Muscle of arm (tissue), 12 donors: ENCODE data around the gene SPSB1. TPM values are rescaled to one million over a fixed set of nuclear protein-coding genes. Genes with fewer than 3 reads are reported as not detected.
"Not testable (repeated sequence)": the region's sequence is repeated elsewhere in the genome, so short reads cannot be mapped to it uniquely, and the experiment has no call there.

Experiments used
- DNase-seq: peaks from one replicate; pipeline ENCODE4 v3.0.0-alpha.2; 2013
- polyA plus RNA-seq, 12 donors: library from polyadenylated mRNA; unstranded; fragments of 120-200 nt; gene quantifications; one replicate each; pipeline ENCODE4 v1.2.1, GENCODE V29; 2013; ENCODE audit not compliant: insufficient read length in 12 of 12

The SPSB1 gene
- polyA plus RNA-seq, 12 donors = 5.4 to 11.4 (median 7.0) TPM; not detected in 1

GRCh38 chr1:9298282-9298681 is 5.6 kb downstream of the SPSB1 start:
- DNase-seq = no peak

- not testable (repeated sequence) for DNase-seq
Observed at GRCh38 chr1:9299571-9300541, 7.2 kb downstream of the SPSB1 start.

GRCh38 chr1:9300573-9300972 is 7.9 kb downstream of the SPSB1 start:
- no peak for DNase-seq

- DNase-seq = no peak
Observed at GRCh38 chr1:9302745-9303524, 10.2 kb downstream of the SPSB1 start.

GRCh38 chr1:9303916-9304315 is 11.2 kb downstream of the SPSB1 start:
- no peak for DNase-seq

GRCh38 chr1:9305216-9305615 is 12.5 kb downstream of the SPSB1 start:
- no peak for DNase-seq

GRCh38 chr1:9306006-9306405 is 13.3 kb downstream of the SPSB1 start:
- DNase-seq = no peak

GRCh38 chr1:9307303-9307702 is 14.6 kb downstream of the SPSB1 start:
- no peak for DNase-seq

- no peak for DNase-seq
Observed at GRCh38 chr1:9308236-9308785, 15.6 kb downstream of the SPSB1 start.

GRCh38 chr1:9309080-9309479 is 16.4 kb downstream of the SPSB1 start:
- DNase-seq = no peak

GRCh38 chr1:9309991-9310390 is 17.3 kb downstream of the SPSB1 start:
- no peak for DNase-seq

GRCh38 chr1:9311029-9311428 is 18.3 kb downstream of the SPSB1 start:
- DNase-seq = no peak

GRCh38 chr1:9311479-9311878 is 18.8 kb downstream of the SPSB1 start:
- no peak for DNase-seq

GRCh38 chr1:9312168-9312720 is 19.6 kb downstream of the SPSB1 start:
- DNase-seq = no peak

- DNase-seq = no peak
Observed at GRCh38 chr1:9313576-9313975, 20.9 kb downstream of the SPSB1 start.

GRCh38 chr1:9314111-9314510 is 21.4 kb downstream of the SPSB1 start:
- DNase-seq = no peak

GRCh38 chr1:9314711-9315379 is 22.2 kb downstream of the SPSB1 start:
- no peak for DNase-seq

- DNase-seq = no peak
Observed at GRCh38 chr1:9315411-9316079, 22.9 kb downstream of the SPSB1 start.

- no peak for DNase-seq
Observed at GRCh38 chr1:9316080-9316444, 23.4 kb downstream of the SPSB1 start.

- DNase-seq = no peak
Observed at GRCh38 chr1:9316512-9316911, 23.8 kb downstream of the SPSB1 start.

- DNase-seq = no peak
Observed at GRCh38 chr1:9317072-9317471, 24.4 kb downstream of the SPSB1 start.
